Uterus (tissue), 4 donors: ENCODE data around the gene GNAT1. TPM values are rescaled to one million over a fixed set of nuclear protein-coding genes. Genes with fewer than 3 reads are reported as not detected.

Source experiments
- DNase-seq, 2 donors: peaks; one replicate each; pipeline ENCODE4 v3.0.0-alpha.2; 2019 to 2020
- H3K27ac ChIP-seq, 2 donors: fragments of 200-600 bp; sonication (generic); 1 replicate in 1 of 2; 2 replicates in 1 of 2; pipeline ENCODE4 v1.5.1; 2016 to 2018
- H3K27me3 ChIP-seq, 2 donors: fragments of 200-600 bp; sonication (generic); one replicate each; pipeline ENCODE4 v1.5.1; 2018 to 2019; ENCODE audit warnings: control low read depth in 1 of 2
- H3K36me3 ChIP-seq, 2 donors: fragments of 200-600 bp; sonication (generic); one replicate each; pipeline ENCODE4 v1.5.1; 2019; ENCODE audit warnings: control low read depth in 1 of 2
- H3K4me1 ChIP-seq, 2 donors: fragments of 200-600 bp; sonication (generic); one replicate each; pipeline ENCODE4 v1.5.1; 2018 to 2019; ENCODE audit warnings: control low read depth in 1 of 2
- H3K4me3 ChIP-seq, 2 donors: fragments of 200-600 bp; sonication (generic); 1 replicate in 1 of 2; 2 replicates in 1 of 2; pipeline ENCODE4 v1.5.1; 2018 to 2019; ENCODE audit warnings: mild to moderate bottlenecking in 1 of 2
- H3K9me3 ChIP-seq, 2 donors: fragments of 200-600 bp; sonication (generic); one replicate each; pipeline ENCODE4 v1.5.1; 2019; ENCODE audit warnings: control low read depth in 1 of 2
- POLR2A ChIP-seq, 2 donors: fragments of 450-650 bp; IDR thresholded peaks; one replicate each; pipeline ENCODE4 v1.6.1; 2016; ENCODE audit warnings: antibody characterized with exemption in 2 of 2, mild to moderate bottlenecking in 1 of 2, moderate library complexity in 1 of 2
- intact Hi-C: fragments of 100-400 bp; cut with DNase I; formaldehyde crosslinking; loops from one replicate; pipeline ENCODE4 v1.15.1; 2023; ENCODE audit warnings: low total_unique reads
- total RNA-seq, 4 donors: library from RNA; depleted of rRNA in 3 of 4; stranded (reverse); fragments of >200 nt in 3 of 4; gene quantifications; one replicate each; pipeline versions ENCODE4 v1.1.0 to v1.2.4, GENCODE V29; 2014 to 2023
- TF ChIP-seq, protein P1 (sequence below), 4 experiments: fragments of 200-600 bp in 2 of 4; fragments of 450-650 bp in 2 of 4; sonication (generic) in 2 of 4; IDR thresholded peaks; one replicate each; pipeline ENCODE4 v1.5.1; 2016 to 2019; ENCODE audit warnings: antibody characterized with exemption in 4 of 4, mild to moderate bottlenecking in 2 of 4, moderate library complexity in 1 of 4
- donor health status: DM: yes; HTN: yes; CAD: no.

GNAT1 gene
- total RNA-seq, 4 donors from 2014 or later, result not detected

DNA sequence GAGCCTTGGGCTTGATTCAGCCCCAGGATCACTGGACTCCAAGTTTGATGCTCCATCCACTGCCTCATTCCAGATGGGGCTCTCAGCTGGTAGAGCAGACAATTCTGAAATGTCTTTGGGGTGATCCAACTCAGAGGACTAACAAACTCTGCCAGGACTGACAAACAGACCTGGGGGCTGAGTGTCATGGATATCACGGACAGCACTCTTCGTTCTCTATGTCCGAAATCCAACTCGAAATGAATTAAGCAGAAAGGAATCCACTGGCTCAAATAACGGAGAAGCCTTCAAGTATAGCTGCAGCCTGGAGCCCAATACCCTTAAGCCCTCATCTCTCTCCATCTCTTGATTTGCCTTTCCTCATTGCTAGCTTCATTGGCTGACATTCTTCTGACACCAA is 27.9 kb downstream of the GNAT1 start:
- Histone ChIP-seq H3K27me3 (no peaks in the 10 kb centered on the region), H3K27ac (no peak overlapping the region), H3K4me3 (no peak overlapping the region), H3K4me1 (no peaks in the 10 kb centered on the region), H3K9me3 (no peaks in the 10 kb centered on the region), H3K36me3 (no peaks in the 10 kb centered on the region)
- intact Hi-C loops, result no loop called here
- no peak for DNase-seq
- TF ChIP-seq POLR2A (IDR thresholded peaks at IDR 0.05), result no peak
- TF ChIP-seq, protein P1, sequence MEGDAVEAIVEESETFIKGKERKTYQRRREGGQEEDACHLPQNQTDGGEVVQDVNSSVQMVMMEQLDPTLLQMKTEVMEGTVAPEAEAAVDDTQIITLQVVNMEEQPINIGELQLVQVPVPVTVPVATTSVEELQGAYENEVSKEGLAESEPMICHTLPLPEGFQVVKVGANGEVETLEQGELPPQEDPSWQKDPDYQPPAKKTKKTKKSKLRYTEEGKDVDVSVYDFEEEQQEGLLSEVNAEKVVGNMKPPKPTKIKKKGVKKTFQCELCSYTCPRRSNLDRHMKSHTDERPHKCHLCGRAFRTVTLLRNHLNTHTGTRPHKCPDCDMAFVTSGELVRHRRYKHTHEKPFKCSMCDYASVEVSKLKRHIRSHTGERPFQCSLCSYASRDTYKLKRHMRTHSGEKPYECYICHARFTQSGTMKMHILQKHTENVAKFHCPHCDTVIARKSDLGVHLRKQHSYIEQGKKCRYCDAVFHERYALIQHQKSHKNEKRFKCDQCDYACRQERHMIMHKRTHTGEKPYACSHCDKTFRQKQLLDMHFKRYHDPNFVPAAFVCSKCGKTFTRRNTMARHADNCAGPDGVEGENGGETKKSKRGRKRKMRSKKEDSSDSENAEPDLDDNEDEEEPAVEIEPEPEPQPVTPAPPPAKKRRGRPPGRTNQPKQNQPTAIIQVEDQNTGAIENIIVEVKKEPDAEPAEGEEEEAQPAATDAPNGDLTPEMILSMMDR (IDR thresholded peaks at IDR 0.05), result no peak

- no peaks in the 10 kb centered on the region for H3K36me3 ChIP-seq
- TF ChIP-seq POLR2A (IDR thresholded peaks at IDR 0.05), result no peak
- TF ChIP-seq, protein P1 (IDR thresholded peaks at IDR 0.05), result no peak
- H3K4me1 ChIP-seq, result no peaks in the 10 kb centered on the region
These were observed 28.7 kb downstream of the GNAT1 start for GRCh38 chr3:50220109-50220508.

DNA sequence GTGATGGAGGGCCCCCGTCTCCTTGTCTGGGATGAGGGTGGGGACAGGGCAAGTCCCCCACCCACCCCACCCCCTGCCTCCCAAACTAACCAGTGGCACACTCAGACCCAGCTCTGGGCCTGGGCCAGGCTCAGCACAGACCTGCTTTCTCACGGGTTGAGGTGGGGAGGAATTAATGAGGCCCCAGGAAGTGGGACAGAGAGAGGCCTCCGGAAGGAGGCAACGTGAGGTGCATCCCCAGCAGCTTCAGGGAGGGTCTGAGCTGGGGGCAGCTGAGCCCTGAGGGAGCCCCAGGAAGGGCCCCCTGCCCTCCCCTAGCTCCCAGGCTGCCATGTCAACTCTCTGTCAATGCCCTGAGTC is 29.6 kb downstream of the GNAT1 start:
- intact Hi-C loops, result no loop called here
- Histone ChIP-seq H3K4me1 (no peaks in the 10 kb centered on the region), H3K4me3 (no peak overlapping the region), H3K36me3 (no peaks in the 10 kb centered on the region), H3K27me3 (no peaks in the 10 kb centered on the region), H3K9me3 (no peaks in the 10 kb centered on the region), H3K27ac (no peak overlapping the region)
- TF ChIP-seq, protein P1 (IDR thresholded peaks at IDR 0.05), result no peak
- TF ChIP-seq POLR2A (IDR thresholded peaks at IDR 0.05), result no peak
- DNase-seq, result no peak

More at GRCh38 chr3:50220109-50220508, 28.7 kb downstream of the GNAT1 start:
- Histone ChIP-seq H3K27ac (no peak overlapping the region), H3K4me3 (no peak overlapping the region), H3K9me3 (no peaks in the 10 kb centered on the region), H3K27me3 (no peaks in the 10 kb centered on the region)
- no peak for DNase-seq
- intact Hi-C loops, result no loop called here

DNA sequence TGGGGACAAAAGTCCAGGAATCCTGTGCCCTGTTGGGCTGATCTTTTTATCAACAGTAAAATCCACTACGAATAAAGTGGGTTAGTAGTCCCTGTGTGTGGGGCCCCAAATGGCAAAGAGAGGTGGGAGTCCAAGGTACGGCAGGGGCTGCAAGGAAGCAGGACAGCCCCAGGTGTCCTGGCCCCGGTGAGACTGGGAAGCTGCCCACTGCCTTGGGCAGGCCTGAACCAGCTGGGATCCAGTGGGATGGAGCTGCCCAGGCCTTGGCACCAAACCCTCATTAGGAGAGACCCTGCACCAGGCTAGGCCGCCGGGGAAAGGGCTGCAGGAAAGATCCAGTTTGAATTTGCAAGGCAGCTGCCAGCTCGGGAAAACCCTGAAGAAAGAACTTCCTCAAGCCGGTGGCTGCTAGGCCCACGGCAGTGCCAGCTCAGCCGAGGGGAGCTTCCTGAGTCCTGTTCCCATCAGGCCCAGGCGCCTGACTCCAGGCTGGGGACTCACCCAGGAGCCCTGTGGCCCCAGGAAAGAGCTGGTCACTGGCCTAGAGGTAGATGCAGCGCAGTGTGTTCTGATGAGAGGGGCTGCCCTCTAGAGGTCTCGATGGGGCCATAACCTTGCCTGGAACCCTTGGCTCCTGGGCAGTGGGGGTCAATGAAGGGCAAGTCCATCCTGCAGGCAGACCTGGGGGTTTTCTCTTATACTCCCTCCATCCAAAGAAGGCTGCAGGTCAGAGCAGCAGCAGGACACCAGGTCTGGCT is 30.2 kb downstream of the GNAT1 start:
- Histone ChIP-seq H3K27me3 (no peaks in the 10 kb centered on the region), H3K4me3 (no peak overlapping the region), H3K4me1 (no peaks in the 10 kb centered on the region), H3K27ac (no peak overlapping the region), H3K36me3 (no peaks in the 10 kb centered on the region), H3K9me3 (no peaks in the 10 kb centered on the region)
- TF ChIP-seq, protein P1 (IDR thresholded peaks at IDR 0.05), result no peak
- TF ChIP-seq POLR2A (IDR thresholded peaks at IDR 0.05), result no peak
- no peak for DNase-seq
- intact Hi-C loops, result no loop called here

GRCh38 chr3:50222169-50222528 is 30.7 kb downstream of the GNAT1 start:
- Histone ChIP-seq H3K27me3 (no peaks in the 10 kb centered on the region), H3K36me3 (no peaks in the 10 kb centered on the region), H3K27ac (no peak overlapping the region), H3K4me1 (no peaks in the 10 kb centered on the region), H3K9me3 (no peaks in the 10 kb centered on the region), H3K4me3 (no peak overlapping the region)
- DNase-seq, result no peak
- intact Hi-C loops, result no loop called here
- TF ChIP-seq, protein P1 (IDR thresholded peaks at IDR 0.05), result no peak
- TF ChIP-seq POLR2A (IDR thresholded peaks at IDR 0.05), result no peak
